Measurements from ENCODE around the gene C6orf141. TPM values are rescaled to one million over a fixed set of nuclear protein-coding genes. Genes with fewer than 3 reads are reported as not detected.

The C6orf141 gene
- polyA plus RNA-seq, 3 donors, result not detected

DNA sequence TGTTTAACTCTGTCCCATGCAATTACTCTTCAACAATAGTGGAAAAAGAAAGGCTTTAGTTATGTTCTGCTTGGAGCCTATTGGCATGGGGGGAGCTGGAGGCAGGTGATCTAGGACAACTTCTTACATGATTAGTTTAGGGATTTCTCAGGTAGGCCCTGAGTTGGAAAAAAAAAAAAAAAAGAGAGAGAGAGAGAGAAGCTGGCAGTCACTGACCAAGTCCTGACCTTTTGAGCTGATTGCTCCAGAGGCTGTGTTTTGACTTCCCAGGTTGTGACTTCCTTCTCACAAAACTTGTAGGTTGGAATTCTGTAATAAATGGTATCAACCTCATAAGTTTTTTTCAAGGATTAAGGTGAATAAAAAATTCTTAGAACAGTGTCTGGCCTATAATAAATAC is 7.8 kb downstream of the C6orf141 start:
- Histone ChIP-seq H3K9me3 (replicated peaks in 1 of 2; ENCODE audit: control insufficient read depth in 1 of 2, insufficient read depth in 1 of 2, low read length in 2 of 2) (no peaks in the 10 kb centered on the region), H2AFZ (ENCODE audit: insufficient read depth, low read depth, low read length, poor library complexity, severe bottlenecking) (no peak overlapping the region), H3K36me3 (replicated peaks in 1 of 2; ENCODE audit: control insufficient read depth in 1 of 2, insufficient read depth in 2 of 2, low read length in 2 of 2) (no peaks in the 10 kb centered on the region), H3K4me2 (replicated peaks; ENCODE audit: extremely low read depth, low read length, poor library complexity, severe bottlenecking) (no peak overlapping the region), H3K4me3 (replicated peaks in 1 of 3; ENCODE audit: low read depth in 2 of 3, low read length in 3 of 3) (no peak overlapping the region), H3K9ac (ENCODE audit: insufficient read depth, low read length, poor library complexity, severe bottlenecking) (no peak overlapping the region), H3K79me2 (ENCODE audit: insufficient read depth, low read length) (no peaks in the 10 kb centered on the region), H4K20me1 (ENCODE audit: insufficient read depth, low read length) (no peaks in the 10 kb centered on the region), H3K4me1 (ENCODE audit: control insufficient read depth in 1 of 2, insufficient read depth in 2 of 2, low read length in 2 of 2) (no peaks in the 10 kb centered on the region), H3K27ac (ENCODE audit: low read depth in 1 of 2, low read length in 2 of 2) (no peak overlapping the region), H3K27me3 (ENCODE audit: control insufficient read depth in 2 of 2, insufficient read depth in 2 of 2, low read length in 2 of 2) (no peaks in the 10 kb centered on the region)
- no peak overlapping the region for H3K27ac Mint-ChIP-seq
- TF ChIP-seq, protein P1, sequence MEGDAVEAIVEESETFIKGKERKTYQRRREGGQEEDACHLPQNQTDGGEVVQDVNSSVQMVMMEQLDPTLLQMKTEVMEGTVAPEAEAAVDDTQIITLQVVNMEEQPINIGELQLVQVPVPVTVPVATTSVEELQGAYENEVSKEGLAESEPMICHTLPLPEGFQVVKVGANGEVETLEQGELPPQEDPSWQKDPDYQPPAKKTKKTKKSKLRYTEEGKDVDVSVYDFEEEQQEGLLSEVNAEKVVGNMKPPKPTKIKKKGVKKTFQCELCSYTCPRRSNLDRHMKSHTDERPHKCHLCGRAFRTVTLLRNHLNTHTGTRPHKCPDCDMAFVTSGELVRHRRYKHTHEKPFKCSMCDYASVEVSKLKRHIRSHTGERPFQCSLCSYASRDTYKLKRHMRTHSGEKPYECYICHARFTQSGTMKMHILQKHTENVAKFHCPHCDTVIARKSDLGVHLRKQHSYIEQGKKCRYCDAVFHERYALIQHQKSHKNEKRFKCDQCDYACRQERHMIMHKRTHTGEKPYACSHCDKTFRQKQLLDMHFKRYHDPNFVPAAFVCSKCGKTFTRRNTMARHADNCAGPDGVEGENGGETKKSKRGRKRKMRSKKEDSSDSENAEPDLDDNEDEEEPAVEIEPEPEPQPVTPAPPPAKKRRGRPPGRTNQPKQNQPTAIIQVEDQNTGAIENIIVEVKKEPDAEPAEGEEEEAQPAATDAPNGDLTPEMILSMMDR (IDR thresholded peaks at IDR 0.05), result no peak
- H3K4me1 Mint-ChIP-seq, result peaks cover 4% of the 10 kb centered on the region
- no peak for DNase-seq
- intact Hi-C loops (cut with micrococcal nuclease), result no loop called here
- H3K36me3 Mint-ChIP-seq, result no peaks in the 10 kb centered on the region
- H3K27me3 Mint-ChIP-seq (ENCODE audit: low read depth in 3 of 3), result peaks cover 0 to 2% (median 0%) of the 10 kb centered on the region in 3 donors
- peaks cover 0 to 2% (median 0%) of the 10 kb centered on the region in 7 donors for H3K9me3 Mint-ChIP-seq
- no peak overlapping the region for H3K4me3 Mint-ChIP-seq

DNA sequence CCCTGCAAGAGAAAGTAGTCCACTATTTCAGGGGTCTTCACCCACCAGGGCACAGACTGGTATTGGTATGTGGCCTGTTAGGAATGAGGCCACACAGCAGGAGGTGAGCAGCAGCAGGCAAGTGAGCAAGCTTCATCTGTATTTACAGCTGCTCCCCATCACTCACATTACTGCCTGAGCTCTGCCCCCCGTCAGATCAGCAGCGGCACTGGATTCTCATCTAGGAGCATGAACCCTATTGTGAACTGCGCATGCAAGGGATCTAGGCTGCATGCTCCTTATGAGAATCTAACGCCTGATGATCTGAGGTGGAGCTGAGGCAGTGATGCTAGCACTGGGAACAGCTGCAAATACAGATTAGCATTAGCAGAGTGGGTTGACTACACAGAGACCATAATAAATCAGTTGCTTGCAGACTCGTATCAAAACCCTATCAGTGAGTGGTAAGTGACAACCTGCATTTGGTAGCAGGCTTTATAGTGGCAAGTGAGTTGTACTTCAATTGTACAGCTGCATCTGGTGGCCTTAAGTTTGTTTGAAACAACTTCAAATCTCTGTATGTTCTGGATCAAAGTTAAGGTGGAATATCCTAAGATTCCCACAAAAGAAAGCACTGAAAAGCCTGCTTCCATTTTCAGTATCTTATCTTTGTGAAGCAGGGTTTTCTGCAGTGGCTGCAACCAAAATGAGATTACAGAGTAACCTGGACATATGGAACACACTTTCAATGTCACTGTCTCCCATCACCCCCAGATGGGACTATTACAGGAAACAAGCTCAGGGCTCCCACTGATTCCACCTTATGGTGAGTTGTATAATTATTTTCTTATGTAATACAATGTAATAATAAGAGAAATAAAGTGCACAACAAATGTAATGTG is 12.8 kb downstream of the C6orf141 start:
- H3K36me3 Mint-ChIP-seq, result no peaks in the 10 kb centered on the region
- Histone ChIP-seq H3K4me2 (replicated peaks; ENCODE audit: extremely low read depth, low read length, poor library complexity, severe bottlenecking) (no peak overlapping the region), H4K20me1 (ENCODE audit: insufficient read depth, low read length) (no peaks in the 10 kb centered on the region), H3K36me3 (replicated peaks in 1 of 2; ENCODE audit: control insufficient read depth in 1 of 2, insufficient read depth in 2 of 2, low read length in 2 of 2) (no peaks in the 10 kb centered on the region), H3K4me1 (ENCODE audit: control insufficient read depth in 1 of 2, insufficient read depth in 2 of 2, low read length in 2 of 2) (no peaks in the 10 kb centered on the region), H3K9me3 (replicated peaks in 1 of 2; ENCODE audit: control insufficient read depth in 1 of 2, insufficient read depth in 1 of 2, low read length in 2 of 2) (peaks cover 0 to 5% of the 10 kb centered on the region in 2 donors), H3K79me2 (ENCODE audit: insufficient read depth, low read length) (no peaks in the 10 kb centered on the region), H3K4me3 (replicated peaks in 1 of 3; ENCODE audit: low read depth in 2 of 3, low read length in 3 of 3) (no peak overlapping the region), H3K27me3 (ENCODE audit: control insufficient read depth in 2 of 2, insufficient read depth in 2 of 2, low read length in 2 of 2) (no peaks in the 10 kb centered on the region), H2AFZ (ENCODE audit: insufficient read depth, low read depth, low read length, poor library complexity, severe bottlenecking) (no peak overlapping the region), H3K27ac (ENCODE audit: low read depth in 1 of 2, low read length in 2 of 2) (no peak overlapping the region), H3K9ac (ENCODE audit: insufficient read depth, low read length, poor library complexity, severe bottlenecking) (no peak overlapping the region)
- no peak overlapping the region for H3K27ac Mint-ChIP-seq
- no peaks in the 10 kb centered on the region for H3K27me3 Mint-ChIP-seq (ENCODE audit: low read depth in 3 of 3)
- TF ChIP-seq, protein P1 (IDR thresholded peaks at IDR 0.05), result no peak
- intact Hi-C loops (cut with micrococcal nuclease), result no loop called here
- H3K9me3 Mint-ChIP-seq, result peaks cover 0 to 8% (median 3%) of the 10 kb centered on the region in 7 donors
- DNase-seq, result no peak
- H3K4me3 Mint-ChIP-seq, result no peak overlapping the region
- no peaks in the 10 kb centered on the region for H3K4me1 Mint-ChIP-seq
- WGBS (ENCODE audit: insufficient coverage), result 100% methylated on average over 4 of the region's 5 CpGs
